Thyroid gland (tissue), 4 donors: ENCODE data around the gene EXD3. TPM values are rescaled to one million over a fixed set of nuclear protein-coding genes. Genes with fewer than 3 reads are reported as not detected.

Experiments used
- DNase-seq, 2 donors: peaks; one replicate each; pipeline ENCODE4 v3.0.0-alpha.2; 2019
- H3K27ac ChIP-seq, 3 donors: fragments of 200-600 bp; sonication (generic); 1 replicate in 2 of 3; 2 replicates in 1 of 3; pipeline ENCODE4 v1.5.1; 2016 to 2019; ENCODE audit warnings: mild to moderate bottlenecking in 1 of 3, moderate library complexity in 1 of 3
- H3K27me3 ChIP-seq: fragments of 200-600 bp; sonication (generic); one replicate; pipeline ENCODE4 v1.5.1; 2019
- H3K36me3 ChIP-seq, 2 donors: fragments of 200-600 bp; sonication (generic); one replicate each; pipeline ENCODE4 v1.5.1; 2016 to 2019
- H3K4me1 ChIP-seq, 2 donors: fragments of 200-600 bp; sonication (generic); one replicate each; pipeline ENCODE4 v1.5.1; 2017 to 2019
- H3K4me3 ChIP-seq, 3 donors: fragments of 200-600 bp; sonication (generic); replicated peaks in 1 of 3; 1 replicate in 2 of 3; 2 replicates in 1 of 3; pipeline ENCODE4 v1.5.1; 2016; ENCODE audit warnings: mild to moderate bottlenecking in 1 of 3
- H3K9me3 ChIP-seq: fragments of 200-600 bp; sonication (generic); one replicate; pipeline ENCODE4 v1.5.1; 2017
- CTCF ChIP-seq, 6 experiments: fragments of 200-600 bp in 3 of 6; fragments of 450-650 bp in 3 of 6; sonication (generic) in 3 of 6; IDR thresholded peaks; one replicate each; pipeline ENCODE4 v1.5.1; 2016 to 2019; ENCODE audit warnings: antibody characterized with exemption in 6 of 6, mild to moderate bottlenecking in 2 of 6, inconsistent platforms in 1 of 6, moderate library complexity in 1 of 6
- POLR2A ChIP-seq, 2 donors: fragments of 450-650 bp; IDR thresholded peaks; one replicate each; pipeline ENCODE4 v1.6.1; 2017; ENCODE audit warnings: antibody characterized with exemption in 2 of 2, mild to moderate bottlenecking in 2 of 2, moderate library complexity in 1 of 2
- WGBS, 2 donors: methylation state at CpG; one replicate each; pipeline ENCODE4 v1.1.5; 2017; 5-methylcytosine and 5-hydroxymethylcytosine counted together
- intact Hi-C: fragments of 100-400 bp; cut with DNase I; formaldehyde crosslinking; loops from one replicate; pipeline ENCODE4 v1.15.1; 2023
- total RNA-seq, 4 donors: library from RNA; depleted of rRNA; stranded (reverse); fragments of >200 nt; gene quantifications; one replicate each; pipeline ENCODE4 v1.2.3, GENCODE V29; 2016

The EXD3 gene
- total RNA-seq, 4 donors from 2014 or later: 13.0 to 32.0 (median 26.6) TPM

- Histone ChIP-seq H3K27ac (no peak overlapping the region), H3K9me3 (no peaks in the 10 kb centered on the region), H3K4me3 (no peak overlapping the region), H3K36me3 (no peaks in the 10 kb centered on the region), H3K4me1 (no peaks in the 10 kb centered on the region), H3K27me3 (no peaks in the 10 kb centered on the region)
- WGBS, 2 donors: 89 to 91% methylated on average over 22 to 23 of the region's 23 CpGs
- DNase-seq: no peak
- no peak for TF ChIP-seq POLR2A (IDR thresholded peaks at IDR 0.05)
- TF ChIP-seq CTCF (IDR thresholded peaks at IDR 0.05): no peak
- intact Hi-C loops: no loop called here
Measured at GRCh38 chr9:137465720-137466388, 42.9 kb upstream of the EXD3 start.

GRCh38 chr9:137465000-137465719 is 42.2 kb upstream of the EXD3 start:
- H3K4me1 ChIP-seq: no peaks in the 10 kb centered on the region
- H3K27ac ChIP-seq: no peak overlapping the region
- intact Hi-C loops: no loop called here
- no peak overlapping the region for H3K4me3 ChIP-seq
- 82 to 86% methylated on average over 5 to 10 of the region's 23 CpGs for WGBS, 2 donors
- H3K36me3 ChIP-seq: no peaks in the 10 kb centered on the region
- TF ChIP-seq CTCF (IDR thresholded peaks at IDR 0.05) (no peak), POLR2A (IDR thresholded peaks at IDR 0.05) (no peak)
- no peaks in the 10 kb centered on the region for H3K9me3 ChIP-seq
- H3K27me3 ChIP-seq: no peaks in the 10 kb centered on the region
- DNase-seq: no peak

GRCh38 chr9:137464291-137464999 is 41.5 kb upstream of the EXD3 start:
- Histone ChIP-seq H3K4me3 (no peak overlapping the region), H3K36me3 (no peaks in the 10 kb centered on the region), H3K27me3 (no peaks in the 10 kb centered on the region), H3K9me3 (no peaks in the 10 kb centered on the region), H3K4me1 (peaks cover 4 to 7% of the 10 kb centered on the region in 2 donors), H3K27ac (no peak overlapping the region)
- TF ChIP-seq CTCF (IDR thresholded peaks at IDR 0.05) (no peak), POLR2A (IDR thresholded peaks at IDR 0.05) (no peak)
- no peak for DNase-seq
- WGBS, 2 donors: 95 to 96% methylated on average over 24 to 26 of the region's 28 CpGs
- intact Hi-C loops: no loop called here

GRCh38 chr9:137463931-137464290 is 40.9 kb upstream of the EXD3 start:
- H3K9me3 ChIP-seq: no peaks in the 10 kb centered on the region
- peaks cover 5 to 9% of the 10 kb centered on the region in 2 donors for H3K4me1 ChIP-seq
- H3K4me3 ChIP-seq: no peak overlapping the region
- WGBS, 2 donors: 91 to 96% methylated on average over 6 to 17 of the region's 18 CpGs
- DNase-seq: no peak
- no peaks in the 10 kb centered on the region for H3K36me3 ChIP-seq
- intact Hi-C loops: no loop called here
- TF ChIP-seq CTCF (IDR thresholded peaks at IDR 0.05): no peak
- TF ChIP-seq POLR2A (IDR thresholded peaks at IDR 0.05): no peak
- H3K27ac ChIP-seq: no peak overlapping the region
- H3K27me3 ChIP-seq: no peaks in the 10 kb centered on the region
